Measurements from ENCODE around the gene URGCP.

Gene URGCP

DNA sequence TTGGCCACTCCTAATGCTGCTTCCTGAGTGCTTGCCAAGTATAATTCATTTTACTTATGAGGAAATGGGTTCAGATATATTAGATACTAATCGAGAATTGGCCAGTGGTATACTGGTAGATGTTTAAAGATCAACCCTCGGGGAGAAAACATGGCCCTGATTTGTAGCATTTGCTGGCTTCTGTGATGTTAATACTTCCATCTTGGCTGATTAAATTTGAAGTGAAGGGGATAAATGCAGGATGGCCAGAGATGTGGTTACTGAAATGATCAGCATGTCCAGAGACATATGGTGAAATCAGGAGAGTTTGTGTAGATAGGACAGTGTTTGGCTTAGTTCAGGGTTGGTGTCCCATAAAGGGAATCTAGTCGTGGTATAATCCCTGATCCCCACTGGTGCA lies 31.0 kb upstream of the URGCP start:
- H3K27ac ChIP-seq (ENCODE audit: low read length): no peak overlapping the region
- H3K27me3 ChIP-seq (ENCODE audit: low read depth, low read length): no peaks in the 10 kb centered on the region
- H3K4me1 ChIP-seq (ENCODE audit: control insufficient read depth in 1 of 2, insufficient read depth in 2 of 2, low read length in 2 of 2): peaks cover 5% of the 10 kb centered on the region in 2 donors
- H3K36me3 ChIP-seq (ENCODE audit: control insufficient read depth in 1 of 2, insufficient read depth in 2 of 2, low read length in 2 of 2): peaks cover 3 to 6% of the 10 kb centered on the region in 2 donors
- H3K9me3 ChIP-seq (ENCODE audit: control insufficient read depth in 1 of 2, low read length in 2 of 2): no peaks in the 10 kb centered on the region
- no peak overlapping the region for H3K4me3 ChIP-seq (ENCODE audit: low read depth in 1 of 2, low read length in 2 of 2)

DNA sequence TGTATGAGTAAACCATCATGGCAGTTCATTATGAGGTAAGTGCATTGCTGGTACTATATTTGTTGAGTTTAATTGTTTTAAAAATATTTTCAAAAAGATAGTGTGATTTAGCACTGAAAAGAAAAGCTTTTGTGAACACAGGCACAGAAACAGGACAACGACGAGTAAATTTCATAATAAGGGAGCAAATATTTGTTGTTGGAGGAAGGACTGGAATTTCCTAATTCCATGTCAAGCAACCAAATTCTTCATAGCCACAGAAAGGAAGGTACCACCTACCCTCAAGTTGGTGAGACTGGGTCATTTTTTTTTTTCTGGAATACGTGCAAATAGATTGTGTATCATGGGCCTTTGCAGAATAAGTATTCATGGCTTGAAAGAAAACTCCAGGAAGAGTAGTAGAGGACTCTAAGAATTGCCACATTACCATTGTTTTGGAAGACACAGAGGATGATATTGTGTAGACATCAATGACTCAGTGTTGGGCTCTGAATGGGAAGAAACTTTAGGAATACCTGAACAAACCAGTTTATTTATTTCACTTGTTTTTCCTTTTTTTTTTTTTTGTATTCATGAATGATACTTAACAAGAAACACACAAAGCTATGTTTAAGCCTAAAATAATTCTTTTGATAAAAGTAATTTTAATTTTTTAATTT lies 27.6 kb upstream of the URGCP start:
- Histone ChIP-seq H3K27ac (ENCODE audit: low read length) (no peak overlapping the region), H3K9me3 (ENCODE audit: control insufficient read depth in 1 of 2, low read length in 2 of 2) (no peaks in the 10 kb centered on the region), H3K27me3 (ENCODE audit: low read depth, low read length) (no peaks in the 10 kb centered on the region), H3K36me3 (ENCODE audit: control insufficient read depth in 1 of 2, insufficient read depth in 2 of 2, low read length in 2 of 2) (peaks cover 0 to 3% of the 10 kb centered on the region in 2 donors), H3K4me1 (ENCODE audit: control insufficient read depth in 1 of 2, insufficient read depth in 2 of 2, low read length in 2 of 2) (peaks cover 5% of the 10 kb centered on the region in 2 donors), H3K4me3 (ENCODE audit: low read depth in 1 of 2, low read length in 2 of 2) (no peak overlapping the region)

DNA sequence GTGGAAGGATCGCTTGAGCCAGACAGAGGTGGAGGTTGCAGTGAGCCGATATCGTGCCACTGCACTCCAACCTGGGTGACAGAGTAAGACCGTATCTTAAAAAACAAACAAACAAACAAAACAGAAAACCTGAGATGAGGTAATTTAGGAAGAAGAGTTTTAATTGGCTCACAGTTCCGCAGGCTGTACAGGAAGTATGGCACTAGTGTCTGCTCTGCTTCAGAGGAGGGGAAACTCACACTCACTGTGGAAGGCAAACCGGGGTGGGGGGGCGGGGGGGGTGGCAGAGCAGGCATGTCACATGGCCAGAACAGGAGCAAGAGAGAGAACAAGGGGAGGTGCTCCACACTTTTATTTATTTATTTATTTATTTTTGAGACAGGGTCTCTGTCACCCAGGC lies 24.9 kb upstream of the URGCP start:
- Histone ChIP-seq H3K36me3 (ENCODE audit: control insufficient read depth in 1 of 2, insufficient read depth in 2 of 2, low read length in 2 of 2) (no peaks in the 10 kb centered on the region), H3K4me1 (ENCODE audit: control insufficient read depth in 1 of 2, insufficient read depth in 2 of 2, low read length in 2 of 2) (peaks cover 0 to 8% of the 10 kb centered on the region in 2 donors), H3K9me3 (ENCODE audit: control insufficient read depth in 1 of 2, low read length in 2 of 2) (no peaks in the 10 kb centered on the region), H3K27ac (ENCODE audit: low read length) (no peak overlapping the region), H3K27me3 (ENCODE audit: low read depth, low read length) (no peaks in the 10 kb centered on the region), H3K4me3 (ENCODE audit: low read depth in 1 of 2, low read length in 2 of 2) (no peak overlapping the region)

DNA sequence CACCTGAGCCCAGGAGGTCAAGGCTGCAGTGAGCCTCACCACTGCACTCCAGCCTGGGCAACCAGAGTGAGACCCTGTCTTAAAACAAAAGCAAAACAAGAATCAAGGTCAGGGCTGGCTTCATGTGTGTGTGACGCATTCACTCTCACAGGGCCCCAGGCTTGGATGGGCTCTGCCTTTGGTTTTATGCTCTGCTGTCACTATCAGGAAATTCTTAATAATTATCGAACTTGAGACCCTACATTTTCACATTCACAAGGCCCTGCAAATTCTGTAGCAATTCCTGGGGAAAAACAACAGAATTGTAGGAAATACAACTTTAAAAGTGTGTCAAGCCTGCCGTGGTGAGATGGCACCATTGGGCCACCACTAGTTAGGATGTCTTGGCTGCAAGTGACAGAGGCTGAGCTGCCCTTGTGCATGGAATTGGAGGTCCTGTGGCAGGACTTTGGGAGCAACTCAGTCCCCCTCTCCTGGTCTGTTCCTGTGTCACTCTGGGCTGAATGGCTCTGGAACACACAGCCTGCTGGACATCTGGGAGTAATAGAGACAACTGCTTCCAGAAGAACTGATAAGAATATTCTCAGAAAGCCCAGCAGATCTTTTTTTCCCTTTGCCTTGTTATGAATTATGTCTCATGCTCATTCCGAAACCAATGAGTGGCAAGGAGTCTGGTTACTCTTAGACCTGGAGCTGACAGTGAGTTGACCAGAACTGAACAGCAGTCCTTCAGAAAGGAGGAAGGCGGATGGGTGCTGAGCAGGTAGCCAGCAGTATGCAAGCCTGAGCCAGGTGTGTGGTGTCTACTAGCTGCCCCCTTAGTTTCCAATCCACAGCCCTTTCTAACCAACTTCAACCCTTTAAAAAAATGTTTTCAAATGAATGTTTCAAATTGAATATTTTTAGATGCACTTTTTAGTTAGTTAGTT lies 23.4 kb upstream of the URGCP start:
- no peak overlapping the region for H3K4me3 ChIP-seq (ENCODE audit: low read depth in 1 of 2, low read length in 2 of 2)
- H3K4me1 ChIP-seq (ENCODE audit: control insufficient read depth in 1 of 2, insufficient read depth in 2 of 2, low read length in 2 of 2): peaks cover 0 to 11% of the 10 kb centered on the region in 2 donors
- H3K27me3 ChIP-seq (ENCODE audit: low read depth, low read length): no peaks in the 10 kb centered on the region
- no peak overlapping the region for H3K27ac ChIP-seq (ENCODE audit: low read length)
- no peaks in the 10 kb centered on the region for H3K36me3 ChIP-seq (ENCODE audit: control insufficient read depth in 1 of 2, insufficient read depth in 2 of 2, low read length in 2 of 2)
- H3K9me3 ChIP-seq (ENCODE audit: control insufficient read depth in 1 of 2, low read length in 2 of 2): no peaks in the 10 kb centered on the region

DNA sequence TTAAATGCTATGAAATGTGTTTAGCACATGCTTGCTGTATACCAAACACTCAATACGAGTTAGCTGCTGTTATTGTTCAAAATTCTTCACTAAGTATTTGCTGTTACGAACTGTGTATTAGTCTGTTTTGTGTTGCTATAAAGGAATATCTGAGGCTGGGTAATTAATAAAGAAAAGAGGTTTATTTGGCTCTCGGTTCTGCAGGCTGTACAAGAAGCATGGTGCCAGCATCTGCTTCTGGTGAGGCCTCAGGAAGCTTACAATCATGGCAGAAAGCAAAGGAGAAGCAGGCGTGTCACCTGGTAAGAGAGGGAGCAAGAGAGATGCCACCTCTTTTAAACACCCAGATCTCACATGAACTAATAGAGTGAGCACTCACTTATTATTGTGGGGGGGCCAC lies 21.4 kb upstream of the URGCP start:
- H3K4me1 ChIP-seq (ENCODE audit: control insufficient read depth in 1 of 2, insufficient read depth in 2 of 2, low read length in 2 of 2): peaks cover 0 to 11% of the 10 kb centered on the region in 2 donors
- no peak overlapping the region for H3K27ac ChIP-seq (ENCODE audit: low read length)
- H3K36me3 ChIP-seq (ENCODE audit: control insufficient read depth in 1 of 2, insufficient read depth in 2 of 2, low read length in 2 of 2): no peaks in the 10 kb centered on the region
- H3K9me3 ChIP-seq (ENCODE audit: control insufficient read depth in 1 of 2, low read length in 2 of 2): no peaks in the 10 kb centered on the region
- H3K27me3 ChIP-seq (ENCODE audit: low read depth, low read length): no peaks in the 10 kb centered on the region
- H3K4me3 ChIP-seq (ENCODE audit: low read depth in 1 of 2, low read length in 2 of 2): no peak overlapping the region

DNA sequence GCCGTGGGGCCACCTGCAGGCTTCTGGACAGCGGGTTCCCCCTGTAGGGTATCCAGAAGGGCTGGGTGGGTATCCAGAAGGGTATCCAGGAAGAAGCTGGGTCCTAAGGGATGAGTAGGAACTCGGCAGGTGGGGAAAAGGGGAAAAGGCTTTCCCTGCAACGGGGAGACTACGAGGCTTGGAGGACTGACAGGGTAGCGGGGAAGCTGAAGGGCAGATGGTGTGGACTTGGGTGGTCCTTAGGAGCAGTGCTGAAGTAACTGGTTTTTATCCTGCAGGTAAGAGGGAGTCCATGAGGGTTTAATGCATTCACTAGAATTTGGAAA lies 20.4 kb upstream of the URGCP start:
- Histone ChIP-seq H3K27ac (ENCODE audit: low read length) (peak overlapping the region; percentile 92), H3K27me3 (ENCODE audit: low read depth, low read length) (no peaks in the 10 kb centered on the region), H3K4me3 (ENCODE audit: low read depth in 1 of 2, low read length in 2 of 2) (peak overlapping the region; percentile 80 to 83), H3K4me1 (ENCODE audit: control insufficient read depth in 1 of 2, insufficient read depth in 2 of 2, low read length in 2 of 2) (peaks cover 0 to 11% of the 10 kb centered on the region in 2 donors), H3K9me3 (ENCODE audit: control insufficient read depth in 1 of 2, low read length in 2 of 2) (no peaks in the 10 kb centered on the region), H3K36me3 (ENCODE audit: control insufficient read depth in 1 of 2, insufficient read depth in 2 of 2, low read length in 2 of 2) (no peaks in the 10 kb centered on the region)

DNA sequence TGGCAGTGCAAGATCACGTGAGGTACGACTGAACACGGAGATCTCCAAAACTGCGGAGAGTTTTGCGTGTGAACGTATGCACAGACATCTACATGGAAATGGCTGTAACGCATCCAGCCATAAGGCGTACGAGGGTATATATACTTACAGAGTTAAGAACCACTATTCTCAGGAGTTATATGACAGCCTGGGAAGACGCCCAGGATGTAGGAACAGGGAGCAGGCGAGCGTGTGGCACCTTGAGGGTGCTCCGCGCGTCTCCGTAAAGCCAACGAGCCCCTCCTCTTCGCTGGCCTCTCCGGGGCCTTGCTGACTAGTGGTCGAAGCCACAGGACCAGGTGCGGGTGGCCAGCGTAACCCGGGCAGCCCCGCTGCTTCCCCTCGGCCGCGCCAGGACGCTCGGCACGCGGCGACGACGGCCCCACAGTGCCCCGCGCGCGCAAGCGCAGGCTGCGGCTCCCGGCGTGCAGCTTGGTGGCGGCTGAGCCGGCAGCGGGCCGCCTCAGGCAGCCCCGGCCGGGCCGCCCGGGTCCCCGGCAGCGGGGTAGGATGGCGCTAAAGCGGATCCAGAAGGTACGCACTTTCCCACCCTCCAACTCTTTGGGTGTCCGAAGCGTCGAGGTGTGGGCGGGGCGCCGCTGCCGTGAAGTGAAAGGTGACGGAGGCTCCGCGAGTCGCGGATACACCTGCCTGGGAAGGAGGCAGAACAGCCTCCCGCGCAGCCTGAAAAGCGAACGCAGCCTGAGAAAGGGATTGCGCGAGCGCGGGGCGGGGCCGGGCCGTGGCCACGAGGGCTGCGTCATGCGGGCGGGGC lies 19.8 kb upstream of the URGCP start, which contains the start of gene UBE2D4:
Gene UBE2D4, plus strand, starts transcription at position 453 of the 814 bp plus-strand sequence. Its CDS starts 97 bp downstream, at position 550.
- Histone ChIP-seq H3K4me3 (ENCODE audit: low read depth in 1 of 2, low read length in 2 of 2) (peak within 1 kb of the TSS; percentile 80 to 83), H3K27me3 (ENCODE audit: low read depth, low read length) (no peaks in the 10 kb centered on the region), H3K4me1 (ENCODE audit: control insufficient read depth in 1 of 2, insufficient read depth in 2 of 2, low read length in 2 of 2) (peaks cover 0 to 11% of the 10 kb centered on the region in 2 donors), H3K36me3 (ENCODE audit: control insufficient read depth in 1 of 2, insufficient read depth in 2 of 2, low read length in 2 of 2) (no peaks in the 10 kb centered on the region), H3K9me3 (ENCODE audit: control insufficient read depth in 1 of 2, low read length in 2 of 2) (no peaks in the 10 kb centered on the region), H3K27ac (ENCODE audit: low read length) (peak within 1 kb of the TSS; percentile 92)

DNA sequence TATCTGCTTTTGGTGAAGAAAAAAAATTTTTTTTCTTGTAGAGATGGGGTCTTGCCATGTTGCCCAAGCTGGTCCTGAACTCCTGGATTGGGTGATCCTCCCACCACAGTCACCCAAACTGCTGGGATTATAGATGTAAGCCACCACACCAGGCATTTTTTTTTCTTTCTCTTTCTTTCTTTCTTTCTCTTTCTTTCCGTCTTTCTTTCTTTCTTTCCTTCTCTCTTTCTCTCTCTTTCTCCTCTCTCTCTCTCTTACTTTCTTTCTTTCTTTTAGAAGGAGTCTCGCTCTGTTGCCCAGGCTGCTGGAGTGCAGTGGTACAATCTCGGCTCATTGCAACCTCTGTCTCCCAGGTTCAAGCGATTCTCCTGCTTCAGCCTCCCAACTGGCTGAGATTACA lies 16.3 kb upstream of the URGCP start:
- Histone ChIP-seq H3K4me3 (ENCODE audit: low read depth in 1 of 2, low read length in 2 of 2) (no peak overlapping the region), H3K36me3 (ENCODE audit: control insufficient read depth in 1 of 2, insufficient read depth in 2 of 2, low read length in 2 of 2) (no peaks in the 10 kb centered on the region)

DNA sequence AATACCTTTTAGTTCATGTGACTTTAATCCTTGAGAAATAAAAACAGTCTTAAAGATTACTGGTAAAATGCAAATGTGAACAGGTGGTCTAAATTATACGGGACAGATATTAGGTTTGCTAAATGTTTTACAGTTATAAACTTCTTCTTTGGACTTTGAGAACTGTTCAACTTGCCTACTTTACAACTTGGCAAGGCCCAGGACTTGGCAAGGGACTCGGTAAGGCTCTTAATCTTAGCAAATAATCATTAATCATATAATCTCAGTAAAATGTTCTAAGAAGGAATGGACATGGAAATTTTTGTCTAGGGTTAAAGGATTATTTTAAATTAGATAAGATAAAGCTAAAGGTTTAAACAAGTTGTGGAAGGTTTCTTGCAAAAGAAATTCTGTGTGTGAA lies 15.0 kb upstream of the URGCP start:
- Histone ChIP-seq H3K36me3 (ENCODE audit: control insufficient read depth in 1 of 2, insufficient read depth in 2 of 2, low read length in 2 of 2) (no peaks in the 10 kb centered on the region), H3K9me3 (ENCODE audit: control insufficient read depth in 1 of 2, low read length in 2 of 2) (no peaks in the 10 kb centered on the region), H3K4me1 (ENCODE audit: control insufficient read depth in 1 of 2, insufficient read depth in 2 of 2, low read length in 2 of 2) (peaks cover 0 to 3% of the 10 kb centered on the region in 2 donors), H3K27me3 (ENCODE audit: low read depth, low read length) (no peaks in the 10 kb centered on the region), H3K4me3 (ENCODE audit: low read depth in 1 of 2, low read length in 2 of 2) (no peak overlapping the region), H3K27ac (ENCODE audit: low read length) (no peak overlapping the region)

More for the DNA sequence above, 16.3 kb upstream of the URGCP start:
- no peaks in the 10 kb centered on the region for H3K9me3 ChIP-seq (ENCODE audit: control insufficient read depth in 1 of 2, low read length in 2 of 2)
- H3K27me3 ChIP-seq (ENCODE audit: low read depth, low read length): no peaks in the 10 kb centered on the region
- H3K4me1 ChIP-seq (ENCODE audit: control insufficient read depth in 1 of 2, insufficient read depth in 2 of 2, low read length in 2 of 2): peaks cover 0 to 11% of the 10 kb centered on the region in 2 donors
- no peak overlapping the region for H3K27ac ChIP-seq (ENCODE audit: low read length)

DNA sequence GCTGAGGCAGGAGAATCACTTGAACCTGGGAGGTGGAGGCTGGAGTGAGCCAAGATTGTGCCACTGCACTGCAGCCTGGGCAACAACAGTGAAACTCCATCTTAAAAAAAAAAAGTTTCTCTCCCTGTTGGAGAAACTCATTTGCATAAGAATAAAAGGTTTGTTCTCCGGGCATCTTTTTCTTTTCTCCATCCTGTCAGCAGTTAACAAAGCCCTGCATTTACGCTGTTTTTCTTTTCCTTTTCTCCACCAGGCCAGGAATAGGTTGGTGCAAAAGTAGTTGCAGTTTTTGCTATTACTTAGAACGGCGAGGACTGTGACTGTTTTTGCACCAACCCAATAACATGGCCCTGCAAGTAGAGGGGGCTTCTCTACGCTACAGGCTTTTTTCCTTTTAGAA lies 9.5 kb upstream of the URGCP start:
- Histone ChIP-seq H3K4me1 (ENCODE audit: control insufficient read depth in 1 of 2, insufficient read depth in 2 of 2, low read length in 2 of 2) (no peaks in the 10 kb centered on the region), H3K27ac (ENCODE audit: low read length) (no peak overlapping the region), H3K36me3 (ENCODE audit: control insufficient read depth in 1 of 2, insufficient read depth in 2 of 2, low read length in 2 of 2) (no peaks in the 10 kb centered on the region), H3K27me3 (ENCODE audit: low read depth, low read length) (no peaks in the 10 kb centered on the region), H3K9me3 (ENCODE audit: control insufficient read depth in 1 of 2, low read length in 2 of 2) (no peaks in the 10 kb centered on the region), H3K4me3 (ENCODE audit: low read depth in 1 of 2, low read length in 2 of 2) (no peak overlapping the region)

DNA sequence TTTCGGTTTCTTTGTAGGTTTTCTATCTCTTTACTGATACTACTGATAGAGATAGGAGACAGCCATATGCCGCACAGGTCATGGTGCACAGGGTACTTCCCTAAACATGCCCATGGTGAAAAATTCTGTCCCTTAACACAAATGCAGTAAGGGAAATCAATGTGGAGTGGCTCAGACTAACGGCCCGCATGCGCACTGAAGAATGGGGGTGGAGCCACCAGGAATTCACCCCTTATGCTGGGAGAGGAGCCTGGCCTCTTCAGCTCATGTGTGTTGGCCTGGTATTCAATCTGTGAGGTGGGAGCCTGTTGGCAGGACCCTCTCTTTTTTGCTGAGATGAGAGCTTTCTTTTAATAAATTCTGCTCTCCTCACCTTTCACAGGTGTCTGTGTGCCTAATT lies 8.4 kb upstream of the URGCP start:
- Histone ChIP-seq H3K4me3 (ENCODE audit: low read depth in 1 of 2, low read length in 2 of 2) (no peak overlapping the region), H3K27me3 (ENCODE audit: low read depth, low read length) (no peaks in the 10 kb centered on the region), H3K27ac (ENCODE audit: low read length) (no peak overlapping the region), H3K4me1 (ENCODE audit: control insufficient read depth in 1 of 2, insufficient read depth in 2 of 2, low read length in 2 of 2) (no peaks in the 10 kb centered on the region), H3K9me3 (ENCODE audit: control insufficient read depth in 1 of 2, low read length in 2 of 2) (no peaks in the 10 kb centered on the region), H3K36me3 (ENCODE audit: control insufficient read depth in 1 of 2, insufficient read depth in 2 of 2, low read length in 2 of 2) (no peaks in the 10 kb centered on the region)
